NCI-H345 treated with DMSO at 0.1 percent for 48 hours (cell line): ENCODE measurements around the gene FAN1.
"Not testable (repeated sequence)": the region's sequence is repeated elsewhere in the genome, so short reads cannot be mapped to it uniquely, and the experiment has no call there.

Experiments
- DNase-seq: peaks from one replicate; lab custom pipeline; 2025; ENCODE audit not compliant: unreplicated experiment; lab: John Stamatoyannopoulos, UW

Gene FAN1

DNA sequence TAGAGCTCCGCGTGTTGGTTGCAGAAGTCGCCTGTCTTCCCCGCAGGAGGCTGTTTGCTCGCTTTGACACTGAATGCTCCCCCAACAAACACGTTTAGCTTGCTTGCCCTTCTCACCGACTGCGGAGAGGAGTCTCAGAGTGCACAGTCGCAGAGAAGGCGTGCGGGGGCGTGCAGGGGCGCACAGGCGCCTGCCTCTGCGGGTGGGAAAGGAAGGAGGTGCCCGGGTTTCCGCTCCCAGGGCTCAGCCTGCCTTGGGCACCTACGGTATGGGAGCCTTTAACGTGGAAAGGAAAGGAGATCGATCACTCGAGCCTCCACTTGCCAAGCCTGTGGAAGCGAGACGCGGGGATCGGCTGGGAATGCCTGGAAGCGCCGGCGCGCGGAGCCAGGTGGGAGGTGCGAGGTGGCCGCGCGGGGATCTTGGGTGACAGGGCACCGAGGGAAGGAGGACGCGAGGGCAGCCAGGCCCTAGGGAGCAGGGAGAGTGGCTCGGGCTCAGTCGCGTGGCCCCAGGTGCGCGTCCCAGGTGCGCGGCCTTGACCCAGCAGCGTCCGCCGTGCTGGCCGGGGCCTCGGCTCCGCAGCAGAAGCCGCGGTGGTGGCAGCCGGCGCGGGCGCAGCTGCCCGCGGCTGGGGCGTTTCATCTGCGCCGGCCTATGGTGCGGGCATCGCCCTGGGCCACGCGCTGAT lies at the start of gene FAN1:
TSS of gene FAN1 (plus strand) at position 419 of the 691 bp plus-strand sequence. CDS start 749 bp downstream, outside the sequence.
- DNase-seq = peak; percentile 40

- no peak for DNase-seq
Observed at GRCh38 chr15:30859091-30859874, 44.4 kb upstream of the FAN1 start.

DNA sequence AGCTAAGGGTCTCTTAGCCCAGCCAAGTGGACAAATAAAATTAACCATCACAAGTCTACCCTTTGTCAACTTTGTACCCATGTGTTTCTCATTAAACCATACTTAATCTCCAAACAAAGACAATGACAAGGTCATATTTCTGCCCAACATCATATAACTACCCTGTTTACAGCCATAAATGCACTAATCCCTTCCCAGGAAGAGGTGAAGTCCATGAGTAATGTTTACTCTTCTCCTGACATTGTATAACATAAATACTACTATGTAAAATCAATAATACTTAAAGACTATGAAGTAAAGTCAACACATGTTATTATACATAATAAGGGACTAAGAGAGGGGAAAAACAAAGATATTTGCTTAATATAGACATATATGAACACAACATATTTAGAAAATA lies 38.5 kb upstream of the FAN1 start:
- DNase-seq = no peak

DNA sequence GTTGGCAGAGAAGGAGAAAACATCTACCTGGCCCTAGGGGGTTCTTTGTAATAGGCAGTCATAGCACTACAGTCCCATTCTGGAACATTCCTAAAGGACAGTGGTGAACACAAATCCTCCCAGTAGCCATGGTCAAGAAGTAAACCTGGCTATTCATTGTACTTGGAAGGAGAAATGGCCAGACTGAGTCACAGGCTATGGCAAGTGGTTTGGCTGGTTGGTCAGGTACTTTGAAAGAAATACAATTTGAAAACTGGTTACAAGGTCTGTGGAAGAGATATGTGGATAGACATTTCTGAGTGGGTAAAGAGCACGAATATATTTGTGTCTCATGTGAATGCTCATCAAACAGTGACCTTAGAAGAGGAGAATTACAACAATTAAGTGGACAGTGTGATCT lies 33.0 kb upstream of the FAN1 start:
- DNase-seq = no peak

- DNase-seq = peak; percentile 24
Observed at GRCh38 chr15:30872341-30872748, 31.4 kb upstream of the FAN1 start.

GRCh38 chr15:30877070-30877469 lies 26.6 kb upstream of the FAN1 start:
- no peak for DNase-seq

GRCh38 chr15:30878515-30878914 lies 25.2 kb upstream of the FAN1 start:
- DNase-seq = no peak

DNA sequence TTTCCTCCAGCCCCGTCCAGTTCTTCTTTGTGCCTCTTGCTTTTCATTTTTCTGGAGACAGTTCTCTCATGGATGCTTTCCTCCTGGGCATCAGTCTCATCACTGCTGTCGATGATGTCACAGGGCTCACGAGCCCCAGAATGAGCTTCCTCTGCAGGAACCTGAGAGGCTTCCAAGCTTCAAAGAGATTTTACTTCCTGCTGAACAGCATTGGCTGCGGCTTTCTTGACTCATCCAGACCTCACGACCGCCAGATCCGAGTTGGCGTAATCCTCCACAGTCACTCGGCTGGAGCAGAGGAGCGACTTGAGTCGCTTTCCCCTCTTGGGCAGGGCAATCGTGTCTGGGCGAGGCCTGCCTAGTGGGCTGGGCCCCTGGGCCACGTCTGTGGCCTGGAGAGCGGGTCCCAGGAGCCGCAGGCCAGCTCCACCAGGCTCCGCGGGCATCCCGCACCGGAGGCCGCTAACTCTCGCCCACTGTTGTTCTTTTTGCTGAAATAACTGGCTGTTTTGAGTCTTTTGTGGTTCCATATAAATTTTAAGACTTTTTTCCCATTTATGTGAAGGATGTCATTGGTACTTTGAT lies 20.8 kb upstream of the FAN1 start:
- no peak for DNase-seq

- not testable (repeated sequence) for DNase-seq
Observed at GRCh38 chr15:30883666-30884065, 20.0 kb upstream of the FAN1 start.

DNA sequence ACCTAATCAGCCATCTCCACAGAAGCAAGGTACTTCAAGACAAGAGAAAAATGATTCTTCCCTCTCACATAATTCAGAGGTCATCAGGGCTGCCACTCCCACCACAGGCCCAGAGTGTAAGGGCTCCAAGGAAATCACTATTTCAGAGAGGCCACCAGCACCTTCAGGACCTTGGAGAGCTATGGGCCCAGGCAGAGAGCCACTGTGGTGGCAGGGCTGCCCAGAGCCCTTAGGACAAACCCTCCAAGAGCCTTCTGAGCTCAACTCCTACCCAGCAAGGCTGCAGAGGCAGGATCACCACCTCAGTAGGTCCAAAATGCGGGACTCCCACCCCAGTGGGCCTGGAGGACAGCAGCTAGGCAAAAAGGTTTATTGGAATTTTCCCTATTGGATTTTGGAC lies 17.9 kb upstream of the FAN1 start:
- DNase-seq = no peak

DNA sequence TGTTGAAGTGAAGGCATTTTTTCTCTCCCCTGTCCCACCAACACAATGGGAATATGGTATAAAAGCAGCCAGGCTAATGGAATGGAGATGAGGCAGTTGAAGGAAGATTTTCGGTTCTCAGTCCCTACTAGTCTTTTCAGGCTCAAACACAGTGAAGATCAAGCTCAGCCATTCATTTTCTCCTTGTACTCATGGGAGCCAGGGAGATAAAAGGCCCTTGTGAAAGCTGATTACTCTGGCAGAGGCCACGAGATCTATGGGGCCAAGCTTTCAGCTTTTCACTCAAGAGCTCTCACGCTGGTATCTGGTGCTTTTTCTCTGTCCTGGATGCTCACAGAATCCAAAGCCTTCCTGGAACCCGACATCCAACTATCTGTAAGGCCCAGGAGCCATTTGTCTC lies 14.5 kb upstream of the FAN1 start:
- no peak for DNase-seq

DNA sequence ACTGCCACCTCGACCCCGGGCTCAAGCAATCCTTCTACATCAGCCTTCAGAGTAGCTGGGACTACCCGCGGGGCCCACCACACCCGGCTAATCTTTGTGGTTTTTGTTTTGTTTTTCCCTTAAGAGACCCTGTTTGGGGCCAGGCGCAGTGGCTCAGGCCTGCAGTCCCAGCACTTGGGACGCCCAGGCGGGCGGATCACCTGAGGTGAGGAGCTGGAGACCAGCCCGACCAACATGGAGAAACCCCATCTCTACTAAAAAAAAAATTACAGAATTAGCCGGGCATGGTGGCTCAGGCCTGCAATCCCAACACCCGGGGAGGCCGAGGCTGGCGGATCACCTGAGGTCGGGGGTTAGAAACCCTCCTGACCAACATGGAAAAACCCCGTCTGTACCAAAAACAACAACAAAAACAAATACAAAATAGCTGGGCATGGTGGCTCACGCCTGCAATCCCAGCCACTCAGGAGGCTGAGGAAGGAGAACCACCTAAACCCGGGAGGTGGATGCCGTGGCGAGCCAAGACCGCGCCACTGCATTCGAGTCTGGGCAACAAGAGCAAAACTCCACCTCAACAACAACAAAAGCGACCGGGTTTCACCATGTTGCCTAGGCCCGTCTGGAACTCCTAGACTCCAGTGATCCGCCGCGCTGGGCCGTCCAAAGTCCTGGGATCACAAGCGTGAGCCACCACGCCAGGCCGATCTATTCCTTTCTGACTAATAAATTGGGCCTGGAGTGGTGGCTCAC lies 8.1 kb upstream of the FAN1 start:
- no peak for DNase-seq

- DNase-seq = no peak
Observed at GRCh38 chr15:30896211-30896606, 7.5 kb upstream of the FAN1 start.

DNA sequence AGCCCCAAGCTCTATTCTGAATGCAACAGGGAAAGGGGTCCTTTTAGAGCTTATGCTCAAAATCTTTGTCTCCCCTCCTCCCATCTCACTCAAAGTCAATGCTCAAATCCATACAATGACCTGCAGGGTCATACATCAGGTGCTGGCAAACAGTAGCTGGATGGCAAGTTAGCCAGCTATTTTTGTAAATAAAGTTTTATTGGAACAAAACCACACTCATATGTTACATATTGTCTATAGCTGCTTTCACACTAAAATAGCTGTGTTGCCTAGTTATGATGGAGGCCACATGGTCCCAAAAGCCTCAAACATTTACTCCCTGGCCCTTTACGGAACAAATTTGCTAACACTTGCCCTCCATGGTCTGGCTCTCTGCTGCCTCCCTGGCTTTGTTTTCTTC lies 1.8 kb upstream of the FAN1 start:
- no peak for DNase-seq

- DNase-seq = no peak
Observed at GRCh38 chr15:30904812-30905211, 1.1 kb downstream of the FAN1 start.

DNA sequence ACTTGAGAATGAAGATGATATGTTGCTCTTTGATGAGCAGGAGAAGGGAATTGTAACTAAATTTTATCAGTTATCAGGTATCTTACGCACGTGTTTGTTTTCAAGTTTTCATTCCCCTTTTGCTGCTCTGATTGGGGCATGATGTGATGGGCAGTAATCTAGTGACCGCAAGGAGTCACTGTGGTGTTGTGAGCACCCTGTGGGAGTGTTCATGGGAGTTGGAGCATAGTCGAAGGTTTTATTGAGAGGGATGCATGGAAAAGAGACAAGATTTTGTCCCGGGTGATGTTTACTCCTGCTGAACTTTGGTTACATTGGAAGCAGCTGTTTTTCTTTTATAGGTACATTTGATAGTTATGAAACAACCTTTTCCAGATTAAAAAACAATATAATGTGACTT lies 2.1 kb downstream of the FAN1 start:
- no peak for DNase-seq

DNA sequence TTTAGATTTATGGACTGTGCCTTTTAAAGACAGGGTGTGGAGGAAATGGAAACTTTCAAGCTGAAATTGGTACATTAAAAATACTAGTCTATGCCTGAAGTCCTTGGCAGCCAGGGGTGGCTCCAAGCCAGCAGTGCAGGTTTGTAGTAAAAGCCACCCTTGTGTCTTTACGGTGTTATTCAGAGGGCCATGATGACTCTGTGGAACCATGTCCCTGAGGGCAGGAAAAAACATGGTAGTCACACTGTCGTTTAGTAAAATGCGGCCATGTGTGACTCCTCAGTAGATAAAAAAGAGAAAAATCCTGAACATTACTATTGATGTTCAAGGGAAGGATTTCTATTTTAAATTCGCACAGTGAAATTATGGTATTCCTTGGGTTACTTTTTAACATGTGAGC lies 2.7 kb downstream of the FAN1 start:
- DNase-seq = no peak

DNA sequence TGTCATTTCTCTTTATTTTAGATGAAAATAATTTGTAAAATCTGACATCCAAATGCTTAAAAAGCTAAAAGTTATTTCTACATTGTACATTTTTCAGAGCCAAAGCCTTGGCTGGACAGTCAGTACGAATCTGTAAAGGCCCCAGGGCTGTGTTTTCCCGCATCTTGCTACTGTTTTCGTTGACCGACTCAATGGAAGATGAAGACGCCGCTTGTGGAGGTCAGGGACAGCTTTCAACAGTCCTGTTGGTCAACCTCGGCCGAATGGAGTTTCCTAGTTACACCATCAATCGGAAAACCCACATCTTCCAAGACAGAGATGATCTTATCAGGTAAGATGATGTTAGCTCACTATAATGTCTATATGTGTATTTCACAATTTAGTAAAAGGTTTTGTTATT lies 10.0 kb downstream of the FAN1 start:
- DNase-seq = no peak

GRCh38 chr15:30917013-30917412 lies 13.3 kb downstream of the FAN1 start:
- no peak for DNase-seq

DNA sequence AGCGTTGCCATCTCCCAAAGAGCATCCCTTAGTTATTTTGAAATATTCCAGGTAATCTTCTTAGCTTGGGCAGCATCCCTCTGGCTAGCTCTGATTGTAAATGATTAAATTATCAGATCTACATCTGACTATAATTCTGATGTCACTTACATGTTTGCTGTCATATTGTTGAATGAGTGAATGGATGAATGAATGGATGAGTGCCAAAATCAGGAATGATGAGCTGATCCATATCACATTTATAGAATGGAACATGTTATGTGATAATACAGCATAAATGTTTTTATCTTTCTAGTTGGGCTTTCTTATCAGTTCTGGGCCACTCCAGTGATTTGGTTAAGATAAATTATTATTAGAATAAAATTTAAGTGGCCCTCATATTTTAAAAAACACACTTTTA lies 14.0 kb downstream of the FAN1 start:
- no peak for DNase-seq

DNA sequence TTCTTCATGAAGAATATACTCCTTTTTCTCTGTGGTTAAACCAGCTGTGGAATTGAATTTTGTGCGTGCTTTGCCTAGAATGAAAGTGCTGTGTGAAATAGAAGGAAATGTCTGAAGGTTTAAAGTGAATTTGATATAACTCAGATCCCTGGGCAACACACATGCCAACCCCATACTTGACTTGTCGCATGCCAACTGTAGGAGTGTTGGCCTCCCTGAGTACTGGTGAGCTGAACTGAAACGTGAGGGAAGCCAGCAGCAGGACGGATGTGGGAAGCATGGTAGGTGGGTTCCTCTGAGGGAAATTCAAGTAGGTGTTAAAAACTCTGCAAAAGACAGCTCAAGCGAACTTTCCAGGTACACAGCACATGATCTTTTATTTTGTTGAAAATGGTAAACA lies 14.7 kb downstream of the FAN1 start:
- DNase-seq = no peak
